MM.1S (cell line): ENCODE results near the gene CD6.

ENCODE experiments used
- DNase-seq: peaks from one replicate; pipeline ENCODE4 v3.0.0-alpha.2; 2015
- H2AFZ ChIP-seq: fragments of 300-600 bp; sonication (generic); 2 replicates; pipeline ENCODE4 v1.6.0; 2016; ENCODE audit warnings: antibody characterized with exemption, low read length
- H3F3A ChIP-seq: fragments of 300-600 bp; sonication (generic); 2 replicates; pipeline ENCODE4 v1.6.1; 2016; ENCODE audit warnings: mild to moderate bottlenecking, antibody characterized with exemption, low read length, moderate library complexity, mixed read lengths; ENCODE audit not compliant: insufficient read depth
- H3K27ac ChIP-seq: fragments of 300-600 bp; sonication (generic); 2 replicates; pipeline ENCODE4 v1.5.1; 2016; ENCODE audit warnings: mild to moderate bottlenecking, low read length
- H3K27me3 ChIP-seq: fragments of 300-600 bp; sonication (generic); replicated peaks from 2 replicates; pipeline ENCODE4 v1.6.0; 2016; ENCODE audit warnings: low read length; ENCODE audit not compliant: insufficient read depth
- H3K36me3 ChIP-seq: fragments of 300-600 bp; sonication (generic); replicated peaks from 2 replicates; pipeline ENCODE4 v1.6.1; 2016; ENCODE audit warnings: mild to moderate bottlenecking, low read length, mixed read lengths; ENCODE audit not compliant: insufficient read depth
- H3K4me1 ChIP-seq: fragments of 300-600 bp; sonication (generic); 2 replicates; pipeline ENCODE4 v1.6.1; 2016; ENCODE audit warnings: low read length, mixed read lengths
- H3K4me2 ChIP-seq: fragments of 300-600 bp; sonication (generic); 2 replicates; pipeline ENCODE4 v1.6.0; 2016; ENCODE audit warnings: low read depth, low read length
- H3K4me3 ChIP-seq: fragments of 300-600 bp; sonication (generic); 2 replicates; pipeline ENCODE4 v1.5.1; 2016; ENCODE audit warnings: low read length, mixed read lengths
- H3K79me2 ChIP-seq: fragments of 300-600 bp; sonication (generic); 2 replicates; pipeline ENCODE4 v1.6.1; 2016; ENCODE audit warnings: mixed run types, low read length, mixed read lengths
- H3K9ac ChIP-seq: fragments of 300-600 bp; sonication (generic); 2 replicates; pipeline ENCODE4 v1.6.1; 2016; ENCODE audit warnings: low read length, mixed read lengths
- H3K9me2 ChIP-seq: fragments of 300-600 bp; sonication (generic); replicated peaks from 2 replicates; pipeline ENCODE4 v1.6.1; 2016; ENCODE audit warnings: mild to moderate bottlenecking, low read length, mixed read lengths; ENCODE audit not compliant: insufficient read depth
- H3K9me3 ChIP-seq: fragments of 300-600 bp; sonication (generic); replicated peaks from 2 replicates; pipeline ENCODE4 v1.6.1; 2016; ENCODE audit warnings: mild to moderate bottlenecking, low read length, mixed read lengths; ENCODE audit not compliant: insufficient read depth
- H4K20me1 ChIP-seq: fragments of 300-600 bp; sonication (generic); 2 replicates; pipeline ENCODE4 v1.6.1; 2016; ENCODE audit warnings: mild to moderate bottlenecking, low read length, moderate library complexity, mixed read lengths; ENCODE audit not compliant: insufficient read depth
- EZH2 ChIP-seq: fragments of 300-600 bp; sonication (generic); optimal IDR thresholded peaks from 2 replicates; pipeline ENCODE3; 2017; ENCODE audit warnings: low read depth, mild to moderate bottlenecking, antibody characterized with exemption, low read length, mixed read lengths
- EZH2phosphoT487 ChIP-seq: fragments of 300-600 bp; sonication (generic); IDR thresholded peaks from 2 replicates; pipeline ENCODE4 v1.6.1; 2018; ENCODE audit warnings: antibody characterized with exemption, low read length
- TF ChIP-seq, protein P1 (sequence below): fragments of 300-600 bp; sonication (generic); IDR thresholded peaks from 2 replicates; pipeline ENCODE4 v1.5.1; 2016; ENCODE audit warnings: antibody characterized with exemption, low read length, mixed read lengths

The CD6 gene

DNA sequence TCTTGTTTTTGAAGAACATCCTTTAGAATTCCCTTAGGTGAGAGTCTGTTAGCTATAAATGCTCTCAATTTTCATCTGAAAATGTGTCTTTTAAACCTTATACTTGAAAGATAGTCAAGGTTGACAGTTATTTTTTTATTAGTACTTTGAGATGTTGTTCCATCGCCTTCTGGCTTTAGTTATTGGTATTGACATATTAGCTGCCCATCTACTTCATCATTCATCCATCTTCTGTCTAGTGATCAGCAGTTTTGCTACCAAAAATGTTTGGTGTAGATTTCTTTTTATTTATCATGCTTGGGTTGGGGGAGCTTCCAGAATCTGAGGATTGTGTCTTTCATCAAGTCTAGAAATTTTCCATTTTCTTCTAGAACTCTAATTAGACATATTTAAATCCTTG lies 3.3 kb upstream of the CD6 start:
- no peaks in the 10 kb centered on the region for H3K4me1 ChIP-seq
- no peaks in the 10 kb centered on the region for H3K27me3 ChIP-seq
- DNase-seq = no peak
- H3F3A ChIP-seq = no peaks in the 10 kb centered on the region
- H2AFZ ChIP-seq = no peak overlapping the region
- H3K79me2 ChIP-seq = no peaks in the 10 kb centered on the region
- H3K9ac ChIP-seq = no peak overlapping the region
- H3K36me3 ChIP-seq = no peaks in the 10 kb centered on the region
- H3K4me3 ChIP-seq = no peak overlapping the region
- no peaks in the 10 kb centered on the region for H3K9me3 ChIP-seq
- H3K27ac ChIP-seq = no peak overlapping the region
- no peak overlapping the region for H3K4me2 ChIP-seq
- H4K20me1 ChIP-seq = no peaks in the 10 kb centered on the region
- TF ChIP-seq, protein P1, sequence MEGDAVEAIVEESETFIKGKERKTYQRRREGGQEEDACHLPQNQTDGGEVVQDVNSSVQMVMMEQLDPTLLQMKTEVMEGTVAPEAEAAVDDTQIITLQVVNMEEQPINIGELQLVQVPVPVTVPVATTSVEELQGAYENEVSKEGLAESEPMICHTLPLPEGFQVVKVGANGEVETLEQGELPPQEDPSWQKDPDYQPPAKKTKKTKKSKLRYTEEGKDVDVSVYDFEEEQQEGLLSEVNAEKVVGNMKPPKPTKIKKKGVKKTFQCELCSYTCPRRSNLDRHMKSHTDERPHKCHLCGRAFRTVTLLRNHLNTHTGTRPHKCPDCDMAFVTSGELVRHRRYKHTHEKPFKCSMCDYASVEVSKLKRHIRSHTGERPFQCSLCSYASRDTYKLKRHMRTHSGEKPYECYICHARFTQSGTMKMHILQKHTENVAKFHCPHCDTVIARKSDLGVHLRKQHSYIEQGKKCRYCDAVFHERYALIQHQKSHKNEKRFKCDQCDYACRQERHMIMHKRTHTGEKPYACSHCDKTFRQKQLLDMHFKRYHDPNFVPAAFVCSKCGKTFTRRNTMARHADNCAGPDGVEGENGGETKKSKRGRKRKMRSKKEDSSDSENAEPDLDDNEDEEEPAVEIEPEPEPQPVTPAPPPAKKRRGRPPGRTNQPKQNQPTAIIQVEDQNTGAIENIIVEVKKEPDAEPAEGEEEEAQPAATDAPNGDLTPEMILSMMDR = no peak
- no peak for TF ChIP-seq EZH2phosphoT487
- TF ChIP-seq EZH2 = no peak
- H3K9me2 ChIP-seq = no peaks in the 10 kb centered on the region

DNA sequence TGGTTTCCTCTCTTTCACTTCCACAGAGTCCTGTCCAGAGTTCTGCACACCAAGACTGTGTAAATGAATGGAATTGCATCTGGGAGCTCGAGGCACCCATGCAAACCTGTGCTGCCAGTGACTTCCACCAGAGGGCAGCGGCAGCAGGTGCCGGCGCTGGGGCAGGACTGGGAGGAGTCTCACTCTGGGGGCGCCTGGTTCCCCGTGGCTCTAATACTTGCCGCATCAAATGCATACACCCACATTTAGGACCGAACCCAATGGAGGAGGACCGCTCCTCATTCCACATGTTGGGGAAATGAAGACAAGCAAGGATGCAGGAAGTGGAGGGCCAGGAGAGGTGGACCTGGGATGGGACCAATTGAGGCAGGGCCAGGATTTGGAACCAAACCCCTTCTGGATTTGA lies 1.1 kb upstream of the CD6 start:
- DNase-seq = peak; percentile 67
- H3K4me2 ChIP-seq = peak overlapping the region; percentile 3; the same call in 1 of the 2 replicates

DNA sequence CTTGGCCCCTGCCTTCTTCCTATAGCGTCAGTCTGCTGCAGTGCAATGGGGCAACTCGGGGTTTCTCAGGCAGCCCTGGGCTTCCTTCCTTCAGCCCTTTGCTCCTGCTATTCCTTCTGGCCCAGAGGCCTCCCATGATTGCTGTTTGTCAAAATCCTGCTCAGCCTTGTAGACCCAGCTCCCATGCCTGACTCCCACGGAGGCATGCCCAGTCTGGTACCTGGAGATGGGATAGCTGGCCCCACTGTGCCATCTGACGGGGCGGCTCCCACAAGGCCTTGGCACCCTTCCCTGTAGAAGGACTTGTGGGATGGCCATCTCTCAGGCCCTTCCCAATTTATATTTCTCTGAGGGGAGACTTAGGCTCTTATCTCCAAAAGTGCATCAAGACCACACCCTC lies 590 bp upstream of the CD6 start:
- Histone ChIP-seq H3K9me3 (no peaks in the 10 kb centered on the region), H3K9me2 (no peaks in the 10 kb centered on the region), H3K27me3 (no peaks in the 10 kb centered on the region), H3K79me2 (no peaks in the 10 kb centered on the region), H4K20me1 (no peaks in the 10 kb centered on the region), H3K4me2 (no peak overlapping the region; the same call in 1 of the 2 replicates), H3K36me3 (no peaks in the 10 kb centered on the region), H3K9ac (no peak overlapping the region), H3F3A (no peaks in the 10 kb centered on the region), H2AFZ (no peak overlapping the region), H3K4me3 (no peak overlapping the region), H3K4me1 (no peaks in the 10 kb centered on the region), H3K27ac (no peak overlapping the region)
- no peak for DNase-seq
- no peak for TF ChIP-seq EZH2phosphoT487
- TF ChIP-seq EZH2 = no peak
- TF ChIP-seq, protein P1 = no peak

More for the DNA sequence above, 1.1 kb upstream of the CD6 start:
- H3K4me3 ChIP-seq = no peak overlapping the region
- no peaks in the 10 kb centered on the region for H3F3A ChIP-seq
- no peak for TF ChIP-seq EZH2
- TF ChIP-seq, protein P1 = peak; percentile 98
- TF ChIP-seq EZH2phosphoT487 = no peak
- no peaks in the 10 kb centered on the region for H3K4me1 ChIP-seq
- H3K9me2 ChIP-seq = no peaks in the 10 kb centered on the region
- no peaks in the 10 kb centered on the region for H3K9me3 ChIP-seq
- no peaks in the 10 kb centered on the region for H3K79me2 ChIP-seq
- H3K27ac ChIP-seq = no peak overlapping the region
- no peaks in the 10 kb centered on the region for H3K27me3 ChIP-seq
- no peak overlapping the region for H3K9ac ChIP-seq
- 0 out of 2 replicates have a peak overlapping the region, but pooled peaks have one; percentile 3 for H2AFZ ChIP-seq
- no peaks in the 10 kb centered on the region for H3K36me3 ChIP-seq
- H4K20me1 ChIP-seq = no peaks in the 10 kb centered on the region
